PC-3 (cell line): Measurements from ENCODE around the gene AQP10. TPM values are rescaled to one million over a fixed set of nuclear protein-coding genes. Genes with fewer than 3 reads are reported as not detected.
"Not testable (repeated sequence)": the region's sequence is repeated elsewhere in the genome, so short reads cannot be mapped to it uniquely, and the experiment has no call there.

Source experiments
- ATAC-seq: fragments of 200-7000 bp; cut with Tn5 transposase; 2 replicates; pipeline ENCODE4 v1.9.1; 2020; ENCODE audit warnings: mild to moderate bottlenecking, moderate library complexity
- BruUV-seq: library from RNA; stranded (reverse); fragments of 400-500 nt; replicated peaks from 2 replicates; lab custom pipeline; 2021; lab: Mats Ljungman, UMichigan
- CTCF ChIA-PET: fragments of 300-600 bp; sonication (Branson Sonifier 250); formaldehyde crosslinking; loops from one replicate; lab custom pipeline; 2022; ENCODE audit warnings: antibody characterized with exemption; lab: Charles Lee
- POLR2A ChIA-PET: fragments of 300-600 bp; sonication (Branson Sonifier 250); formaldehyde crosslinking; loops from one replicate; lab custom pipeline; 2022; ENCODE audit warnings: antibody characterized with exemption; ENCODE audit not compliant: unreplicated experiment; lab: Charles Lee
- DNase-seq: peaks from one replicate; pipeline ENCODE4 v3.0.0-alpha.2; 2015
- H2AFZ ChIP-seq: fragments of 300-600 bp; sonication (generic); 2 replicates; pipeline ENCODE4 v1.6.0; 2016; ENCODE audit warnings: antibody characterized with exemption, low read length
- H3F3A ChIP-seq: fragments of 300-600 bp; sonication (generic); one replicate; pipeline ENCODE4 v1.6.0; 2017; ENCODE audit warnings: antibody characterized with exemption, low read length, control low read depth, mild to moderate bottlenecking; ENCODE audit not compliant: unreplicated experiment
- H3K27ac ChIP-seq: fragments of 300-600 bp; sonication (generic); 2 replicates; pipeline ENCODE4 v1.5.1; 2016; ENCODE audit warnings: mild to moderate bottlenecking, low read length
- H3K27me3 ChIP-seq: fragments of 300-600 bp; sonication (generic); 2 replicates; pipeline ENCODE4 v1.6.1; 2016; ENCODE audit warnings: low read length, mixed read lengths
- H3K36me3 ChIP-seq: fragments of 300-600 bp; sonication (generic); 2 replicates; pipeline ENCODE4 v1.6.1; 2016; ENCODE audit warnings: low read depth, mixed run types, low read length, mixed read lengths
- H3K4me1 ChIP-seq: fragments of 300-600 bp; sonication (generic); 2 replicates; pipeline ENCODE4 v1.5.1; 2016; ENCODE audit warnings: low read length; ENCODE audit not compliant: insufficient read depth
- H3K4me2 ChIP-seq: fragments of 300-600 bp; sonication (generic); 2 replicates; pipeline ENCODE4 v1.6.0; 2016; ENCODE audit warnings: low read length
- H3K4me3 ChIP-seq: fragments of 300-600 bp; sonication (generic); 2 replicates; pipeline ENCODE4 v1.5.1; 2016; ENCODE audit warnings: mild to moderate bottlenecking, low read length, mixed read lengths
- H3K79me2 ChIP-seq: fragments of 300-600 bp; sonication (generic); 2 replicates; pipeline ENCODE4 v1.6.1; 2017; ENCODE audit warnings: low read length, mixed read lengths
- H3K9ac ChIP-seq: fragments of 300-600 bp; sonication (generic); 2 replicates; pipeline ENCODE4 v1.6.0; 2016; ENCODE audit warnings: mild to moderate bottlenecking, low read length
- H3K9me2 ChIP-seq: fragments of 300-600 bp; sonication (generic); replicated peaks from 2 replicates; pipeline ENCODE4 v1.6.1; 2016; ENCODE audit warnings: mixed run types, low read length, mixed read lengths
- H3K9me3 ChIP-seq: fragments of 300-600 bp; sonication (generic); 2 replicates; pipeline ENCODE4 v1.6.1; 2016; ENCODE audit warnings: low read length, mixed read lengths
- H4K20me1 ChIP-seq: fragments of 300-600 bp; sonication (generic); 2 replicates; pipeline ENCODE4 v1.6.1; 2016; ENCODE audit warnings: low read length, mixed read lengths
- EZH2 ChIP-seq: fragments of 300-600 bp; sonication (generic); IDR thresholded peaks from one replicate; pipeline ENCODE4 v1.6.1; 2017; ENCODE audit warnings: antibody characterized with exemption, mild to moderate bottlenecking, low read length; ENCODE audit not compliant: unreplicated experiment
- EZH2phosphoT487 ChIP-seq: fragments of 300-600 bp; sonication (generic); IDR thresholded peaks from 2 replicates; pipeline ENCODE4 v1.6.1; 2018; ENCODE audit warnings: mild to moderate bottlenecking, antibody characterized with exemption, low read length, borderline replicate concordance
- intact Hi-C: fragments of 100-400 bp; cut with micrococcal nuclease; formaldehyde crosslinking; loops from 2 replicates; pipeline ENCODE4 v1.9.0; 2023
- total RNA-seq: library from RNA; depleted of rRNA; stranded (reverse); fragments of >200 nt; gene quantifications from 2 replicates; pipeline ENCODE4 v1.2.3, GENCODE V29; 2014; rRNA removed
- TF ChIP-seq, protein P1 (sequence below): fragments of 300-600 bp; sonication (generic); conservative IDR thresholded peaks from 2 replicates; pipeline ENCODE4 v1.5.1; 2017; ENCODE audit warnings: antibody characterized with exemption, low read depth, mild to moderate bottlenecking, low read length

Gene AQP10
- total RNA-seq, 1 experiment from 2014 or later: not detected

DNA sequence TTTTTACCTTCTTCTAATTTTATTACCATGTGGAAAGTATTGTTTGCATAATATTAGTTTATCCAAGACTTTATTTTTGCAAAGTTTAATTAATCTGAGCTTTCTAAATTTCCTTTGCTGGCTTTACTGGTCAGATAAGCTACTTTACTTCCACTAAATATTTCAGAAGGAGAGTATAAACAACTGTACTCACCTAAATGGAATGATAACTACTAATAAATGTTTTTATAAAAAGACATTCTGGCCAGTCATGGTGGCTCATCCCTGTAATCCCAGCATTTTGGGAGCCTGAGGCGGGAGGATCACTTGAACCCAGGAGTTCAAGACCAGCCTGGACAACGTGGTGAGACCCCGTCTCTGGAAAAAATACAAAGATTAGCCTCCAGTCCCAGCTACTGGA is 40.5 kb downstream of the AQP10 start:
- no peak for DNase-seq
- POLR2A ChIA-PET: interaction anchor here (0.6 kb wide), 1 partner anchor 27 kb away, joined by 3 read pairs; no protein-coding TSS in a partner anchor

DNA sequence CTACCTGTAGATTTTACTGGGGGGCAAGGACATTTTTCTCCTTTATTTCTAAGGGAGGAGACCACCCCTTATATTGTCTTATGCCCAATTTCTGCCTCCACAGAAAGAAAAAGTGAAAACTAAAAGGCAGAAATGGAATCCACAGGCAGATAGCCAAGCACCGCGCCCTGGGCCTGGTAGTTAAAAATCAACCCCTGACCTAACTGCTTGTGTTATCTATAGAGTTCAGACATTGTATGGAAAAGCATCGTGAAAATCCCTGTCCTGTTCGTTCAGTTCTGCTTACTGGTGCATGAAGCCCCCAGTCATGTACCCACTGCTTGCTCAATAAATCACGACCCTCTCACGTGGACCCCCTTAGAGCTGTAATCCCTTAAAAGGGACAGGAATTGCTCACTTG is 50.5 kb downstream of the AQP10 start:
- no peak overlapping the region for H3K9ac ChIP-seq
- no peaks in the 10 kb centered on the region for H4K20me1 ChIP-seq
- H3K36me3 ChIP-seq: no peaks in the 10 kb centered on the region
- POLR2A ChIA-PET: no interaction called here
- H3K79me2 ChIP-seq: no peaks in the 10 kb centered on the region
- no peaks in the 10 kb centered on the region for H3K4me1 ChIP-seq
- no peak overlapping the region for H3K4me3 ChIP-seq
- H3K9me2 ChIP-seq: no peaks in the 10 kb centered on the region
- H3K27me3 ChIP-seq: no peaks in the 10 kb centered on the region
- DNase-seq: no peak
- no peaks in the 10 kb centered on the region for H3F3A ChIP-seq
- no TSS peak for BruUV-seq
- TF ChIP-seq EZH2phosphoT487 (no peak), EZH2 (no peak)
- TF ChIP-seq, protein P1, sequence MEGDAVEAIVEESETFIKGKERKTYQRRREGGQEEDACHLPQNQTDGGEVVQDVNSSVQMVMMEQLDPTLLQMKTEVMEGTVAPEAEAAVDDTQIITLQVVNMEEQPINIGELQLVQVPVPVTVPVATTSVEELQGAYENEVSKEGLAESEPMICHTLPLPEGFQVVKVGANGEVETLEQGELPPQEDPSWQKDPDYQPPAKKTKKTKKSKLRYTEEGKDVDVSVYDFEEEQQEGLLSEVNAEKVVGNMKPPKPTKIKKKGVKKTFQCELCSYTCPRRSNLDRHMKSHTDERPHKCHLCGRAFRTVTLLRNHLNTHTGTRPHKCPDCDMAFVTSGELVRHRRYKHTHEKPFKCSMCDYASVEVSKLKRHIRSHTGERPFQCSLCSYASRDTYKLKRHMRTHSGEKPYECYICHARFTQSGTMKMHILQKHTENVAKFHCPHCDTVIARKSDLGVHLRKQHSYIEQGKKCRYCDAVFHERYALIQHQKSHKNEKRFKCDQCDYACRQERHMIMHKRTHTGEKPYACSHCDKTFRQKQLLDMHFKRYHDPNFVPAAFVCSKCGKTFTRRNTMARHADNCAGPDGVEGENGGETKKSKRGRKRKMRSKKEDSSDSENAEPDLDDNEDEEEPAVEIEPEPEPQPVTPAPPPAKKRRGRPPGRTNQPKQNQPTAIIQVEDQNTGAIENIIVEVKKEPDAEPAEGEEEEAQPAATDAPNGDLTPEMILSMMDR: no peak
- ATAC-seq: no peak
- no peak overlapping the region for H3K4me2 ChIP-seq
- no peaks in the 10 kb centered on the region for H3K9me3 ChIP-seq
- intact Hi-C loops: no loop called here
- H2AFZ ChIP-seq: no peak overlapping the region
- no peak overlapping the region for H3K27ac ChIP-seq
- CTCF ChIA-PET: no interaction called here

More for the DNA sequence above, 40.5 kb downstream of the AQP10 start:
- BruUV-seq: no TSS peak
- Histone ChIP-seq H3K4me2 (no peak overlapping the region), H3K27ac (no peak overlapping the region), H3K9me2 (no peaks in the 10 kb centered on the region), H3K79me2 (no peaks in the 10 kb centered on the region), H3K9me3 (no peaks in the 10 kb centered on the region), H2AFZ (no peak overlapping the region), H3F3A (no peaks in the 10 kb centered on the region), H3K9ac (no peak overlapping the region), H3K4me1 (no peaks in the 10 kb centered on the region), H3K4me3 (no peak overlapping the region), H3K36me3 (no peaks in the 10 kb centered on the region), H3K27me3 (no peaks in the 10 kb centered on the region), H4K20me1 (no peaks in the 10 kb centered on the region)
- TF ChIP-seq, protein P1: no peak
- TF ChIP-seq EZH2phosphoT487 (no peak), EZH2 (no peak)
- no peak for ATAC-seq
- intact Hi-C loops: no loop called here
- CTCF ChIA-PET: interaction anchor here (0.7 kb wide), 1 partner anchor 534 kb away, joined by 5 read pairs; no protein-coding TSS in a partner anchor

DNA sequence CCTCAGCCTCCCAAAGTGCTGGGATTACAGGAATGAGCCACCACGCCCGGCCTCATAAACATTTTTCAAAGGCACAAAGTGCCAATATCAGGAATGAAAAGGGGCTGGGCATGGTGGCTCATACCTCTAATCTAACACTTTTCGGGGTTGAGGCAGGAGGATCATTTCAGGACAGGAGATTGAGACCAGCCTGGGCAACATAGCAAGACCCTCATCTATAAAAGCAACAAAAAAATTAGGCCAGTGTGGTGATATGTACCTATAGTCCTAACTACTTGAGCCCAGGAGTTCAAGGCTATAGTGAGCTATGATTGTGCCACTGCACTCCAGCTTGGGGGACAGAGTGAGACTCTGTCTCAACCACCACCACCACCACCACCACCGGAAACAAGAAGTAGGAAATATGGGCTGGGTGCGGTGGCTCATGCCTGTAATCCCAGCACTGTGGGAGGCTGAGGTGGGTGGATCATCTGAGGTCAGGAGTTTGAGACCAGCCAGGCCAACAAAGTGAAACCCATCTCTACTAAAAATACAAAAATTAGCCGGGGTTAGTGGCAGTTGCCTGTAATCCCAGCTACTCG is 53.0 kb downstream of the AQP10 start:
- H3K27me3 ChIP-seq, intact Hi-C loops, BruUV-seq, H3F3A ChIP-seq, H3K79me2 ChIP-seq, H3K27ac ChIP-seq, H2AFZ ChIP-seq, H3K9me2 ChIP-seq, H3K9ac ChIP-seq, H3K36me3 ChIP-seq, ATAC-seq, DNase-seq, POLR2A ChIA-PET, H3K9me3 ChIP-seq, H3K4me2 ChIP-seq, H4K20me1 ChIP-seq, H3K4me3 ChIP-seq, H3K4me1 ChIP-seq, CTCF ChIA-PET: not testable (repeated sequence)

Other genes starting within 250 kb of the AQP10 start
- gene NUP210L, start 166.0 kb upstream of the AQP10 start, total RNA-seq: 0.04 TPM in 1 of 2 replicates, not detected in the other
- 428 and 524 TPM in 2 replicates for gene TPM3, start 129.0 kb upstream of the AQP10 start, total RNA-seq
- gene CFAP141, start 114.8 kb upstream of the AQP10 start, total RNA-seq: not detected in 2 replicates
- 128 and 193 TPM in 2 replicates for gene UBAP2L, start 100.1 kb upstream of the AQP10 start, total RNA-seq
- gene HAX1, start 48.5 kb upstream of the AQP10 start, total RNA-seq: 230 and 281 TPM in 2 replicates
- 25.7 and 36.3 TPM in 2 replicates for gene ATP8B2, start 4.4 kb downstream of the AQP10 start, total RNA-seq
- gene IL6R, start 84.2 kb downstream of the AQP10 start, total RNA-seq: 16.1 and 43.3 TPM in 2 replicates
- gene TDRD10, start 181.1 kb downstream of the AQP10 start, total RNA-seq: not detected in 2 replicates
- not detected in 2 replicates for gene SHE, start 181.3 kb downstream of the AQP10 start, total RNA-seq
- gene UBE2Q1, start 237.6 kb downstream of the AQP10 start, total RNA-seq: 40.0 and 66.6 TPM in 2 replicates
- gene CHRNB2, start 246.7 kb downstream of the AQP10 start, total RNA-seq: not detected in 2 replicates